Measurements from ENCODE around the gene EXD2.

EXD2 gene

DNA sequence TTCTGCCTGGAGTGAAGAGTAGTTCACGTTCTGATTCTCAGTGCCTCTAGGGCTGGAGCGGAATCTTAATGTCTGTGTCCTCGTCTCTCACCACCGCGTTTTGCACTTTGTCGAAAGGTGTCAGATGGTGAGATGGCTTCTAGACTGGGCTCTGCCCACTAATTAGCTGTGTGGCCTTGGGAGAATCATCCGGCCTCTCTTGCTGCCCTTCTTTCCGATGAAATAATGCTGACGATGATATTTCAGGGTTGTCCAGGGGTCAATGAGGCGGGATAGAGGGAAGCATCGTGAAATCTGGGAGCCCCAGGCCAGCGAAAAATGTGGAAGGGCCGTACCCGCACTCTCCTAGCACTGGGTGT is 67.8 kb downstream of the EXD2 start:
- H3K9ac ChIP-seq (ENCODE audit: low read length), result peak overlapping the region; percentile 24
- H3K27ac ChIP-seq (ENCODE audit: low read length), result no peak overlapping the region
- peaks cover 13% of the 10 kb centered on the region for H3K4me1 ChIP-seq (ENCODE audit: control insufficient read depth, low read depth, low read length)
- H3K9me3 ChIP-seq (ENCODE audit: control insufficient read depth, low read depth, low read length), result no peaks in the 10 kb centered on the region
- peaks cover 61% of the 10 kb centered on the region for H3K27me3 ChIP-seq (ENCODE audit: control insufficient read depth, insufficient read depth, low read length)
- peak overlapping the region; percentile 54 for H3K4me3 ChIP-seq (ENCODE audit: low read length)
- no peaks in the 10 kb centered on the region for H3K36me3 ChIP-seq (ENCODE audit: control insufficient read depth, low read depth, low read length)

DNA sequence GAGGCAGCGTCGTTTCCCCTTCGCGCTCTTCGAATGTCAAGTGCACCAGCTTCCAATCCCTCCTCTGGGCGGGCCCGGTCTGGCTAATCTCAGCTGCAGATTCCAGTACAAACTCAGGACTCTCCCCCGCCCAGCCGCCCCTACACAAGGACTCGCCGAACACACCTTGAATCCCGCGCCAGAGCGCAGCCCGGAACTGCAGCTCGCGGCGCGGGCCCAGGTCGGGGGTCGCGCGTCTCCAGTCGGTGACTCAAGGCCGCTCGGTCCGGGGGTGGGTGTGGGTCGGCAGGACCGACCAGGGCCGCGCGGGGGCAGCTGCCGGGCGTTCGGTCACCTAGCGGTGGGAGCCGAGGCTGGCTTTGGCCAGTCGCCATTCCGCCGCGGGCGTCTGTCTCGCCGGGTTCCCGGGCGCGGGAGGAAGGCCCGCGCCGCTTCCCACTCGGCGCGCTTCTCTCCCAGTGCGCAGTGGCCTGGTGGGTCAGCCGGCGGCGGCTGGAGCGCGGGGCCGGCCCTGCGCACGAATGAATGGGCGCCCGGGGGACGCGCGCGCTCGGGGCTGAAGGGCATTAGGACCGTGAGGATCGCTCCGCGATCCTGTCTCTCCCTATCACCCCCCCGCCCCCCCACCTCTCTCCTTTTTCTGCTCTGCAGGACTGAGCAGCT is 68.4 kb downstream of the EXD2 start, which contains the start of gene GALNT16:
GALNT16 (plus strand) TSS at position 632 of the 663 bp plus-strand sequence. CDS start 133 bp downstream, outside the sequence.
- Histone ChIP-seq H3K4me3 (ENCODE audit: low read length) (peak within 1 kb of the TSS; percentile 54), H3K27ac (ENCODE audit: low read length) (no peak within 1 kb of the TSS), H3K36me3 (ENCODE audit: control insufficient read depth, low read depth, low read length) (no peaks in the 10 kb centered on the region), H3K9ac (ENCODE audit: low read length) (peak within 1 kb of the TSS; percentile 44), H3K9me3 (ENCODE audit: control insufficient read depth, low read depth, low read length) (no peaks in the 10 kb centered on the region), H3K4me1 (ENCODE audit: control insufficient read depth, low read depth, low read length) (peaks cover 13% of the 10 kb centered on the region), H3K27me3 (ENCODE audit: control insufficient read depth, insufficient read depth, low read length) (peaks cover 61% of the 10 kb centered on the region)

DNA sequence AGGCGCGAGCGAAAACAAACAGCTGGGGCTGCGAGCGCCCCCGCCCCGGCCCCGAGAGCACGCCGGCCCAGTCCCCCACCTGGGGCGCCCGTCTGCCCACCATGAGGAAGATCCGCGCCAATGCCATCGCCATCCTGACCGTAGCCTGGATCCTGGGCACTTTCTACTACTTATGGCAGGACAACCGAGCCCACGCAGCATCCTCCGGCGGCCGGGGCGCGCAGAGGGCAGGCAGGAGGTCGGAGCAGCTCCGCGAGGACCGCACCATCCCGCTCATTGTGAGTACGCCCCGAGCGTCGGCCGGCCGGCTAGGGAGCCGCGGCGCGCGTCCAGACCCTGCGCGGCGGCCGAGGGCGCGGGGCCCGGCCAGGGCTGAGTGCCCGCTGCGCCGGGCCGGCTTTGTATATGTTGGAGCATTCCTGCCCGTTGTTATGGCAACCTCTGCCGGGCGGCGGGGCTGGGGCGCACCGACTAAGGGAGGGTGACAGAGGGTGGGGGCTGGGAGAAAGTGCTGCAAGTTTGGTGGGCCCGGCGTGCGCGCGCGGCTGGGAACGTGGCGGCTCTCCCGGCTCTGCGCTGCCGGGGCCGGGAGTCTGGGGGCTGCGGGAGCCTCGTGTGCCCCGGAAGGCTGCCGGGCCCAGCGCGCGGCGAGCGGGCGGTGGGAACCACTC is 69.0 kb downstream of the EXD2 start:
- peak overlapping the region; percentile 54 for H3K4me3 ChIP-seq (ENCODE audit: low read length)

DNA sequence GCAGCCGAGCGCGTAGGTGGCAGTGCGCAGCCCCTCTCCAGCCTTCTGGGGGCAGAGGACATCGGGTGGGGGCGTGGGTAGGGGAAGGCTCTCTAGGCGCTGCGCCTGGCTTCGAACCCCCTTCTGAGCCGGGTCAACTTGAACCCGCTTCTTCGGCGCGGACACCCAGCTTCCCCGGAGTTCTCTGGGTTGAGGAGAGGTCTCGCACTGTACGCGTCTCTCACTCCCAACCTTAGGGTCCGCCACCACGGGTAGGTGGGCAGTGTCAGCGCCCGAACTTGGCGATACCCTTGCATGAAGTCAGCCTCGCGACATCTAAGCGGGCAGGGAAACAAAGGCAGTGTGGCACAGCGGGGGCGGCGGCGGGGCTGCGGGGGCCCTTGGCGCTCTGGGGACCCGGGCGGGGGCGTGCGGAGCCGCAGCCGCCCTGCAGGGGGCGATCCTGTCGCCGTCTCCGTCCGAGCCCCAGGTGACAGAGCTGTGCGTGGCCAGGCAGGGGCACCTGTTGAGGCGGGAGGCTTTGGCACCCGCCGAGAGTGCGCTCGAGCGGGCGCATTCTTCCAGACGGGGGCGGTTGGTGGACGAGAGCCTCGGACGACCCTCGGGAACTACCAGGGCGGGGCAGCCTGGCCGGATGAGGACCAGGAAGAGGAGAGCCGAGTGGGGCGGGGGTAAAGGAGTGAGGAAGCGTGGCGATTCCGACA is 69.7 kb downstream of the EXD2 start:
- Histone ChIP-seq H3K4me3 (ENCODE audit: low read length) (peak overlapping the region; percentile 54), H3K4me1 (ENCODE audit: control insufficient read depth, low read depth, low read length) (peaks cover 13% of the 10 kb centered on the region), H3K36me3 (ENCODE audit: control insufficient read depth, low read depth, low read length) (no peaks in the 10 kb centered on the region), H3K9me3 (ENCODE audit: control insufficient read depth, low read depth, low read length) (no peaks in the 10 kb centered on the region), H3K9ac (ENCODE audit: low read length) (peak overlapping the region; percentile 44), H3K27ac (ENCODE audit: low read length) (no peak overlapping the region), H3K27me3 (ENCODE audit: control insufficient read depth, insufficient read depth, low read length) (peaks cover 61% of the 10 kb centered on the region)

More for the DNA sequence above, 69.0 kb downstream of the EXD2 start:
- no peaks in the 10 kb centered on the region for H3K36me3 ChIP-seq (ENCODE audit: control insufficient read depth, low read depth, low read length)
- peak overlapping the region; percentile 44 for H3K9ac ChIP-seq (ENCODE audit: low read length)
- H3K4me1 ChIP-seq (ENCODE audit: control insufficient read depth, low read depth, low read length), result peaks cover 13% of the 10 kb centered on the region
- no peak overlapping the region for H3K27ac ChIP-seq (ENCODE audit: low read length)
- peaks cover 61% of the 10 kb centered on the region for H3K27me3 ChIP-seq (ENCODE audit: control insufficient read depth, insufficient read depth, low read length)
- H3K9me3 ChIP-seq (ENCODE audit: control insufficient read depth, low read depth, low read length), result no peaks in the 10 kb centered on the region

DNA sequence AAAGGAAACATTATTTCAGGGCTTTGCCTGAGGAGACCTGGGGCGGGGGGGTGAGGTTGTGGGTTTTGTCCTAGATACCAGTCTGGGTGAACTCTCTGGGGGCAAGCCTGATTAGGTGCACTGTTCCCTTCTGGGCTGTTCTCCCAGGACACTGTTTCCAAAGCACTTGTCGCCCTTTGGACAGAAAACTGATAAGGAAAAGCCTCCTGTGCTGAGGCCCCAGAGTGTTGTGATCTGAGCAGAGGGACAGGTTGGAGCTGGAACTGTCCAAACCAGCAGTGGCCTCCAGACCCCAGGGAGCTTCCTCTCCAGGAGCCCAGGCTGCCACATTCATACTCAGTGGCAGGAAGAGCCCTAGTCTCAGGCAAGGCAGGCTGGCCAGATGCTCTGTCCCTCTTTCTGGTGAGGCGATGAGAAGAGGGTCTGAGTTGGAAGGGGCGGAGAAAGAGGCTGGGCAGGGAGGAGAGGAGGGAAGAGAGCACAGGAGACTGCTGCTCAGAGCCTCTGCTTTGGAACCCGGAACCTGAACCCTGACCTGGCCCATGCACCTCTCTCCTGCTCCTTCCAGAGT is 70.5 kb downstream of the EXD2 start:
- H3K27me3 ChIP-seq (ENCODE audit: control insufficient read depth, insufficient read depth, low read length), result peaks cover 56% of the 10 kb centered on the region
- no peaks in the 10 kb centered on the region for H3K9me3 ChIP-seq (ENCODE audit: control insufficient read depth, low read depth, low read length)
- peaks cover 13% of the 10 kb centered on the region for H3K4me1 ChIP-seq (ENCODE audit: control insufficient read depth, low read depth, low read length)
- no peaks in the 10 kb centered on the region for H3K36me3 ChIP-seq (ENCODE audit: control insufficient read depth, low read depth, low read length)
- peak overlapping the region; percentile 54 for H3K4me3 ChIP-seq (ENCODE audit: low read length)
- no peak overlapping the region for H3K9ac ChIP-seq (ENCODE audit: low read length)
- H3K27ac ChIP-seq (ENCODE audit: low read length), result no peak overlapping the region

DNA sequence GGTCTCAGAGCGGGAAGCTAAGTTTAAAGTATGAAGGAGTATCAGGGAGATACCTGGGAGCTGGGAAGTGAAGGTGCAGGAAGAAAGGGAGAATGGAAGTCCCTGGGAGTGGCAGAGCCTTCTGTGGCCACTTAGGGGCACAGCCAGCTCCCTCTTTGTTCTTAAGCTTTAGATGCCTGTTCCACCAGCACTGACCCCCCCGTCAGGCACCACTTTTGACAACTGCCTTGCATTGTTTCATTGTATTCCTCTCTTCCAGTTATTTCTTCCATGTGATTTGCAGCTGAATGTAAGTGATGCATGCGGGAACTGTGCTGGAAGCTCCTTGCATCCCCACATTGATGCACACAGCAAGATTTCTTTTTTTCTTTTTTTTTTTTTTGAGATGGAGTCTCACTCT is 71.2 kb downstream of the EXD2 start:
- peaks cover 13% of the 10 kb centered on the region for H3K4me1 ChIP-seq (ENCODE audit: control insufficient read depth, low read depth, low read length)
- no peaks in the 10 kb centered on the region for H3K36me3 ChIP-seq (ENCODE audit: control insufficient read depth, low read depth, low read length)
- H3K9me3 ChIP-seq (ENCODE audit: control insufficient read depth, low read depth, low read length), result no peaks in the 10 kb centered on the region
- H3K9ac ChIP-seq (ENCODE audit: low read length), result no peak overlapping the region
- H3K27ac ChIP-seq (ENCODE audit: low read length), result no peak overlapping the region
- H3K27me3 ChIP-seq (ENCODE audit: control insufficient read depth, insufficient read depth, low read length), result peaks cover 50% of the 10 kb centered on the region
- H3K4me3 ChIP-seq (ENCODE audit: low read length), result no peak overlapping the region

DNA sequence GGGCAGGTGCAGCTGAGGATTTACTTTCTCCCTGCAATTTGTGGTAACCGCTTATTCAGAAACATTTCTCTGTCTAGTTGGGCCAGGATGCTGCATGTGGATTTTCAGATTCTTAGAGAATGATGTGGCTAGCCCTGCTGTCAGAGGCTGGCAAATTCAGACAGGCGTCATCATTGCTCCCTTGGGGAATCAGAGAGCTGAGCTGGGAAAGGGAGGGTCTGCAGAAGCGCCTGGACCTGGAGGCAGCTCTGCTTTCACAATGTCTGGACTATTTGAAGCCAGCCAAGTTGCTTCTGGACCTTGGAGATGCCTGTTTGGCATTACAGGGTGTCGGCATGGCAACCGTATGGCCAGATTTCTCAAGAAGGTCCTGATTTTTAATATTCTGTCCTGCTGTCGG is 72.1 kb downstream of the EXD2 start:
- Histone ChIP-seq H3K27me3 (ENCODE audit: control insufficient read depth, insufficient read depth, low read length) (peaks cover 42% of the 10 kb centered on the region), H3K27ac (ENCODE audit: low read length) (no peak overlapping the region), H3K36me3 (ENCODE audit: control insufficient read depth, low read depth, low read length) (no peaks in the 10 kb centered on the region), H3K4me1 (ENCODE audit: control insufficient read depth, low read depth, low read length) (peaks cover 13% of the 10 kb centered on the region), H3K4me3 (ENCODE audit: low read length) (no peak overlapping the region), H3K9me3 (ENCODE audit: control insufficient read depth, low read depth, low read length) (no peaks in the 10 kb centered on the region), H3K9ac (ENCODE audit: low read length) (no peak overlapping the region)

DNA sequence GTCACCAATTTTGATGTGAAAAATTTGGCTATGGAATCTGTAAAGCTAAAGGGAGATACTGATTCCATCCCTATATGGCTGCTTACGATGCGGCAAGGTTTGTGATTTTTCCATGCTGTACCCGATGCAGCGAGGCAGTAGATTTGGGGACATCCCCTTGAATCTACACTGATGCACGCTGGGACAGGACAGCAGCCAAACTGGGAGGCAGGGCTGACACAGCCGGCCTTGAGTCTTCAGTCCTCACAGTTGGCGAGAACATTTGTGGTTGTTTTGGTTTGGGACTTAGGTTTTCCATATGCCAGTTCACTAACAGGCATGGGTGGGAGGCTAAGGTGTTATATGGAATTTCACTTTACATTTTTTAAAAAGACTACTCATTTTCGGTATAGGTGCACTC is 72.5 kb downstream of the EXD2 start:
- Histone ChIP-seq H3K27me3 (ENCODE audit: control insufficient read depth, insufficient read depth, low read length) (peaks cover 38% of the 10 kb centered on the region), H3K27ac (ENCODE audit: low read length) (no peak overlapping the region), H3K36me3 (ENCODE audit: control insufficient read depth, low read depth, low read length) (no peaks in the 10 kb centered on the region), H3K9ac (ENCODE audit: low read length) (no peak overlapping the region), H3K4me1 (ENCODE audit: control insufficient read depth, low read depth, low read length) (peaks cover 13% of the 10 kb centered on the region), H3K4me3 (ENCODE audit: low read length) (no peak overlapping the region), H3K9me3 (ENCODE audit: control insufficient read depth, low read depth, low read length) (no peaks in the 10 kb centered on the region)

DNA sequence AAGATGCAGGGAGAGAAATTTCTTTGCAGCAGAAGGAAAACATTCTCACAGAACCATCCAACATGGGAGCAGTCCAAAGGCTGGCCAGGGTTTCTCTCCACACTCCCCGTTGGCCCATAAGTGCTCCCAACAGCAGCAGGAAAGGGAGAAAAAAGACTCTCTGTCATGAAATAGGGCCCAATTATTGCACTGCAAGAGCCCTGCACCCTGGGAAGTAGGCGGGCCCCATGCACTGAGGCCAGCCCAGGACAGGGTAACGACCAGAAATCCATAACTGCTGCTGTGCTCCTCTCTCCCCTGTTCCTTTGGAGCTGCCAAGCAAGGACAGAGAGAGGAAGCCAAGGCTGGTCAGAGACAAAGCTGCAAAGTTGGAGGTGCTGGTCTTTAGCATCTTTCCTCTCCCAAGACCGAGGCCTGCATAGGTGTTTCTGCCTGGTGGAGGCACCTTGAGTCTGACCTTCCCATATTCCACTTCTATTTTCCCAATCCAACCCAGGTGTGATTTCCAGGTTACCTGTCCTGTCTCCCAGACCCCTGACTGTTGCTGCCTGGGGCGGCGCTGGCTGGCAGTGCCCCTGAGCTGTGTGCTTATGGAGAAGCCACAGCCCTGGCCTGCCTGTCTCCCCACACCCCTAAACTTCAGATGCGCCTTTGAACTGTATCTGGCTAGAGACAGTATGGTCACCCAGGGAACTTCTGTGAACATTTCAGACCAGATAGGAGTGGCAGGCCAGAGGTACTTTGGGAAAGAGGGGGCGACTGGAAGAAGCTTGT is 75.5 kb downstream of the EXD2 start:
- no peaks in the 10 kb centered on the region for H3K9me3 ChIP-seq (ENCODE audit: control insufficient read depth, low read depth, low read length)
- peaks cover 10% of the 10 kb centered on the region for H3K27me3 ChIP-seq (ENCODE audit: control insufficient read depth, insufficient read depth, low read length)
- H3K36me3 ChIP-seq (ENCODE audit: control insufficient read depth, low read depth, low read length), result no peaks in the 10 kb centered on the region
- peaks cover 7% of the 10 kb centered on the region for H3K4me1 ChIP-seq (ENCODE audit: control insufficient read depth, low read depth, low read length)
- H3K9ac ChIP-seq (ENCODE audit: low read length), result no peak overlapping the region
- H3K27ac ChIP-seq (ENCODE audit: low read length), result no peak overlapping the region
- H3K4me3 ChIP-seq (ENCODE audit: low read length), result no peak overlapping the region

DNA sequence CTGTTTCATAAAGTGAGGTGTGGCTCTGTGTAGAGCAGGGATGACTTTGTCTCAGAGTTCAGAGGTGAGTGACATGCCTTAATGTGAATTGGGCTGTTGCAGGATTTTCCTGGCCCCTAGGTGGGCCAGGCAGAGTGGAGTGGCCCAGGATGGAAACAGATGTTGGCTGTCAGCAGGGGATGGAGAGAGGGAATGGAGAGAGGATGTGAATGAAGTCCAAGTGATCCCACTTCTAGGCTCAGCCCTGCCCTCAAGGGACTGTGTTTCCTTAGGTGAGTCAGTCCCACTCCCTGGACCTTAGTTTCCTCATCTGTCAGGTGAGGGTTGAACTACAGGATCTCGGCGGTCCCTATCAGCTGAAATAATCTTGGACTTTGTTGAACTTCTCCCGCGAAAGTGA is 76.2 kb downstream of the EXD2 start:
- Histone ChIP-seq H3K27me3 (ENCODE audit: control insufficient read depth, insufficient read depth, low read length) (peaks cover 3% of the 10 kb centered on the region), H3K27ac (ENCODE audit: low read length) (no peak overlapping the region), H3K4me1 (ENCODE audit: control insufficient read depth, low read depth, low read length) (peaks cover under 1% of the 10 kb centered on the region), H3K4me3 (ENCODE audit: low read length) (no peak overlapping the region), H3K9ac (ENCODE audit: low read length) (no peak overlapping the region), H3K36me3 (ENCODE audit: control insufficient read depth, low read depth, low read length) (no peaks in the 10 kb centered on the region), H3K9me3 (ENCODE audit: control insufficient read depth, low read depth, low read length) (no peaks in the 10 kb centered on the region)

DNA sequence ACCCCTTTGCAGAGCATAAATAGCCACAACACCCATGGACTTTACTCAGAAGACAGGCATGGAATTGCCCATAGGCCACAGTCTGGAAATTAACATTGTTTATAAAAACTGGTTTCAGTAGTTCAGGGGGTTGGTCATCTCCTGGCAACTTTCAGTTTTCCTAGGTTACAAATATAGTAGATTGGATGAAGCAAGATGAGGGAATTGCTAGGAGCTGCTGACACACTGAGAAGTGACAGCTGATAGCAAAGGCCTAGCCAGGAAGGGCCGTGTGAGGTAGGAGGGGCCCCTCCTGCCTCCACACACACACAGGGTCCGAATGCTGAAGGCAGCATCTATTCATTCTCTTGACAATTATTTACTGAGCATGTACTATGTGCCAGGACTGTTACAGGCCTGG is 76.9 kb downstream of the EXD2 start:
- Histone ChIP-seq H3K27me3 (ENCODE audit: control insufficient read depth, insufficient read depth, low read length) (no peaks in the 10 kb centered on the region), H3K4me1 (ENCODE audit: control insufficient read depth, low read depth, low read length) (no peaks in the 10 kb centered on the region), H3K9me3 (ENCODE audit: control insufficient read depth, low read depth, low read length) (no peaks in the 10 kb centered on the region), H3K4me3 (ENCODE audit: low read length) (no peak overlapping the region), H3K36me3 (ENCODE audit: control insufficient read depth, low read depth, low read length) (no peaks in the 10 kb centered on the region), H3K27ac (ENCODE audit: low read length) (no peak overlapping the region), H3K9ac (ENCODE audit: low read length) (no peak overlapping the region)
